ENCODE measurements around the gene IL23A. TPM values are rescaled to one million over a fixed set of nuclear protein-coding genes. Genes with fewer than 3 reads are reported as not detected.
"Not testable (repeated sequence)": the region's sequence is repeated elsewhere in the genome, so short reads cannot be mapped to it uniquely, and the experiment has no call there.

The IL23A gene
- total RNA-seq, 1 donor from 2014 or later = 36.9 TPM

- DNase-seq = no peak
- H3K36me3 Mint-ChIP-seq (ENCODE audit: low read depth) = peaks cover 7% of the 10 kb centered on the region
- no peaks in the 10 kb centered on the region for H3K9me3 Mint-ChIP-seq
- intact Hi-C loops (cut with micrococcal nuclease) = loop anchor here (1.0 to 10.0 kb wide), 3 partner anchors 18 to 300 kb away; partner anchors contain the start of genes BAZ2A and STAT2
- H3K27me3 Mint-ChIP-seq = no peaks in the 10 kb centered on the region
- H3K4me1 Mint-ChIP-seq = peaks cover 48% of the 10 kb centered on the region
- peak overlapping the region; percentile 99 for H3K27ac Mint-ChIP-seq
- peak overlapping the region; percentile 88 for H3K4me3 Mint-ChIP-seq
Observed at GRCh38 chr12:56334490-56334793, 4.2 kb upstream of the IL23A start.

GRCh38 chr12:56335527-56335926 is 3.2 kb upstream of the IL23A start:
- intact Hi-C loops (cut with micrococcal nuclease) = loop anchor here (10.0 kb wide), 1 partner anchor 299 kb away; the partner anchor contains the start of gene BAZ2A
- H3K4me3 Mint-ChIP-seq, H3K27ac Mint-ChIP-seq, DNase-seq, H3K27me3 Mint-ChIP-seq, H3K9me3 Mint-ChIP-seq: not testable (repeated sequence)
- H3K36me3 Mint-ChIP-seq (ENCODE audit: low read depth) = peaks cover 15% of the 10 kb centered on the region
- H3K4me1 Mint-ChIP-seq = peaks cover 55% of the 10 kb centered on the region

- H3K27ac Mint-ChIP-seq = peak overlapping the region; percentile 51
- no peaks in the 10 kb centered on the region for H3K27me3 Mint-ChIP-seq
- no peak for DNase-seq
- peak overlapping the region; percentile 26 for H3K4me3 Mint-ChIP-seq
- no peaks in the 10 kb centered on the region for H3K9me3 Mint-ChIP-seq
- intact Hi-C loops (cut with micrococcal nuclease) = loop anchor here (10.0 kb wide), 1 partner anchor 298 kb away; the partner anchor contains the start of gene BAZ2A
- H3K4me1 Mint-ChIP-seq = peaks cover 57% of the 10 kb centered on the region
- H3K36me3 Mint-ChIP-seq (ENCODE audit: low read depth) = peaks cover 20% of the 10 kb centered on the region
Observed at GRCh38 chr12:56336361-56337167, 2.1 kb upstream of the IL23A start.

GRCh38 chr12:56337753-56338251 is 882 bp upstream of the IL23A start:
- H3K27ac Mint-ChIP-seq = peak overlapping the region; percentile 100
- H3K4me1 Mint-ChIP-seq = peaks cover 52% of the 10 kb centered on the region
- intact Hi-C loops (cut with micrococcal nuclease) = loop anchor here (1.0 to 10.0 kb wide), 4 partner anchors 22 to 297 kb away; partner anchors contain the start of genes BAZ2A, CS and STAT2
- no peaks in the 10 kb centered on the region for H3K9me3 Mint-ChIP-seq
- peaks cover 25% of the 10 kb centered on the region for H3K36me3 Mint-ChIP-seq (ENCODE audit: low read depth)
- no peaks in the 10 kb centered on the region for H3K27me3 Mint-ChIP-seq
- H3K4me3 Mint-ChIP-seq = peak overlapping the region; percentile 95
- DNase-seq = no peak

- intact Hi-C loops (cut with micrococcal nuclease) = loop anchor here (10.0 kb wide), 1 partner anchor 296 kb away; the partner anchor contains the start of gene BAZ2A
- peak overlapping the region; percentile 100 for H3K27ac Mint-ChIP-seq
- H3K36me3 Mint-ChIP-seq (ENCODE audit: low read depth) = peaks cover 35% of the 10 kb centered on the region
- H3K4me3 Mint-ChIP-seq = peak overlapping the region; percentile 95
- peaks cover 44% of the 10 kb centered on the region for H3K4me1 Mint-ChIP-seq
- no peak for DNase-seq
- no peaks in the 10 kb centered on the region for H3K9me3 Mint-ChIP-seq
- no peaks in the 10 kb centered on the region for H3K27me3 Mint-ChIP-seq
Observed at GRCh38 chr12:56339158-56339422, 406 bp downstream of the IL23A start.

GRCh38 chr12:56341616-56342015 is 2.9 kb downstream of the IL23A start:
- Mint-ChIP-seq H3K27me3 (no peaks in the 10 kb centered on the region), H3K4me1 (peaks cover 37% of the 10 kb centered on the region), H3K36me3 (ENCODE audit: low read depth) (peaks cover 48% of the 10 kb centered on the region), H3K9me3 (no peaks in the 10 kb centered on the region), H3K4me3 (no peak overlapping the region), H3K27ac (no peak overlapping the region)
- intact Hi-C loops (cut with micrococcal nuclease) = no loop called here
- DNase-seq = no peak

GRCh38 chr12:56342290-56342689 is 3.6 kb downstream of the IL23A start:
- Mint-ChIP-seq H3K4me1 (peaks cover 35% of the 10 kb centered on the region), H3K36me3 (ENCODE audit: low read depth) (peaks cover 53% of the 10 kb centered on the region)
- H3K27ac Mint-ChIP-seq; H3K4me3 Mint-ChIP-seq; intact Hi-C loops (cut with micrococcal nuclease); H3K9me3 Mint-ChIP-seq; DNase-seq; H3K27me3 Mint-ChIP-seq: not testable (repeated sequence)

- Mint-ChIP-seq H3K4me1 (peaks cover 3% of the 10 kb centered on the region), H3K27ac (peak overlapping the region; percentile 58), H3K36me3 (ENCODE audit: low read depth) (peaks cover 68% of the 10 kb centered on the region), H3K27me3 (no peaks in the 10 kb centered on the region), H3K9me3 (no peaks in the 10 kb centered on the region), H3K4me3 (no peak overlapping the region)
- DNase-seq = no peak
- intact Hi-C loops (cut with micrococcal nuclease) = no loop called here
Observed at GRCh38 chr12:56346675-56347074, 8.0 kb downstream of the IL23A start.

- H3K27ac Mint-ChIP-seq = peak overlapping the region; percentile 25
- DNase-seq; intact Hi-C loops (cut with micrococcal nuclease); H3K4me1 Mint-ChIP-seq; H3K4me3 Mint-ChIP-seq; H3K27me3 Mint-ChIP-seq; H3K9me3 Mint-ChIP-seq: not testable (repeated sequence)
- peaks cover 67% of the 10 kb centered on the region for H3K36me3 Mint-ChIP-seq (ENCODE audit: low read depth)
Observed at GRCh38 chr12:56347255-56347654, 8.6 kb downstream of the IL23A start.

- Mint-ChIP-seq H3K36me3 (ENCODE audit: low read depth) (peaks cover 59% of the 10 kb centered on the region), H3K4me1 (peaks cover 3% of the 10 kb centered on the region), H3K4me3 (no peak overlapping the region), H3K27me3 (no peaks in the 10 kb centered on the region), H3K9me3 (no peaks in the 10 kb centered on the region), H3K27ac (no peak overlapping the region)
- no peak for DNase-seq
- intact Hi-C loops (cut with micrococcal nuclease) = no loop called here
Observed at GRCh38 chr12:56348776-56349175, 10.1 kb downstream of the IL23A start.

- Mint-ChIP-seq H3K27ac (peak overlapping the region; percentile 3), H3K9me3 (no peaks in the 10 kb centered on the region), H3K36me3 (ENCODE audit: low read depth) (peaks cover 72% of the 10 kb centered on the region), H3K4me1 (peaks cover 3% of the 10 kb centered on the region), H3K27me3 (no peaks in the 10 kb centered on the region), H3K4me3 (no peak overlapping the region)
- no peak for DNase-seq
- intact Hi-C loops (cut with micrococcal nuclease) = no loop called here
Observed at GRCh38 chr12:56350662-56351061, 12.0 kb downstream of the IL23A start.

- DNase-seq = no peak
- H3K36me3 Mint-ChIP-seq (ENCODE audit: low read depth) = peaks cover 70% of the 10 kb centered on the region
- H3K4me3 Mint-ChIP-seq = no peak overlapping the region
- no peaks in the 10 kb centered on the region for H3K27me3 Mint-ChIP-seq
- intact Hi-C loops (cut with micrococcal nuclease) = no loop called here
- no peak overlapping the region for H3K27ac Mint-ChIP-seq
- H3K9me3 Mint-ChIP-seq = no peaks in the 10 kb centered on the region
- peaks cover 7% of the 10 kb centered on the region for H3K4me1 Mint-ChIP-seq
Observed at GRCh38 chr12:56351325-56351724, 12.6 kb downstream of the IL23A start.

- peaks cover 31% of the 10 kb centered on the region for H3K4me1 Mint-ChIP-seq
- H3K27me3 Mint-ChIP-seq = no peaks in the 10 kb centered on the region
- intact Hi-C loops (cut with micrococcal nuclease) = no loop called here
- H3K27ac Mint-ChIP-seq = peak overlapping the region; percentile 95
- peaks cover 27% of the 10 kb centered on the region for H3K36me3 Mint-ChIP-seq (ENCODE audit: low read depth)
- H3K9me3 Mint-ChIP-seq = no peaks in the 10 kb centered on the region
- H3K4me3 Mint-ChIP-seq = peak overlapping the region; percentile 94
- peak; percentile 73 for DNase-seq
Observed at GRCh38 chr12:56358836-56359532, 20.3 kb downstream of the IL23A start.
